ENCODE measurements around the gene HERPUD2. TPM values are rescaled to one million over a fixed set of nuclear protein-coding genes. Genes with fewer than 3 reads are reported as not detected.

Gene HERPUD2
- total and polyA plus RNA-seq, 2 of the 8 experiments (the other 6 are each of a cell fraction or from before 2014, with no cell fraction given): 18.3 to 27.3 TPM

DNA sequence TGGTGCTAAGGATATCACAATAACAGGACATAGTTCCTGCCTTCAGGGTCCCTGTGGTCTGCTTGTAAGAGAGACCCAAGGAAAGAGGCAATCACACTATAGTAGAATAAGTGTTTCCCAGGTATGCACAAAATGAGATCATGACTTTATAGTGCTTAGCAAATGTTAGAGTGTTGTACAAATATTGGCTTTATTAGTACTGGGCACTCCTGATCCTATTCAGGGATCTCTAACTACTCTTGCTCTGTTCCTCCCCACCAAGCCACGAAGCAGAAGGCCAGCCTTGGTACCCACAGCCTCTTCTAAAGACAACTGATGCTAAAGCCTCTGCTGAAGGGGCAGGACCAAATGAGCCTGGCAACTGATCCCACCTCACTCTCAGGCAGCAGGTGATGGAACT, 75.1 kb downstream of the HERPUD2 start (continued):
- TF ChIP-seq, protein P1, sequence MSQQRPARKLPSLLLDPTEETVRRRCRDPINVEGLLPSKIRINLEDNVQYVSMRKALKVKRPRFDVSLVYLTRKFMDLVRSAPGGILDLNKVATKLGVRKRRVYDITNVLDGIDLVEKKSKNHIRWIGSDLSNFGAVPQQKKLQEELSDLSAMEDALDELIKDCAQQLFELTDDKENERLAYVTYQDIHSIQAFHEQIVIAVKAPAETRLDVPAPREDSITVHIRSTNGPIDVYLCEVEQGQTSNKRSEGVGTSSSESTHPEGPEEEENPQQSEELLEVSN (IDR thresholded peaks at IDR 0.05): no peak
- TF ChIP-seq POLR2AphosphoS5 (IDR thresholded peaks at IDR 0.05; ENCODE audit: low read depth, low read length) (no peak), SP1 (IDR thresholded peaks at IDR 0.05; ENCODE audit: low read depth, low read length) (no peak), ZNF274 (IDR thresholded peaks at IDR 0.05; ENCODE audit: borderline replicate concordance, extremely low read depth, low read length) (no peak), TAF7 (optimal IDR thresholded peaks at IDR 0.05; ENCODE audit: borderline replicate concordance, low read depth, low read length) (no peak), NRF1 (IDR thresholded peaks at IDR 0.05; ENCODE audit: low read depth, low read length) (no peak)

Data from H1 (cell line).